VCaP (cell line): ENCODE data around the gene SDHAF1.

Experiments used
- H3K27ac ChIP-seq: fragments of 450-650 bp; 2 replicates; pipeline ENCODE4 v1.5.1; 2017
- TF ChIP-seq, protein P1 (sequence below): fragments of 450-650 bp; conservative IDR thresholded peaks from 2 replicates; pipeline ENCODE4 v1.5.1; 2017; ENCODE audit warnings: mild to moderate bottlenecking, moderate library complexity

The SDHAF1 gene

DNA sequence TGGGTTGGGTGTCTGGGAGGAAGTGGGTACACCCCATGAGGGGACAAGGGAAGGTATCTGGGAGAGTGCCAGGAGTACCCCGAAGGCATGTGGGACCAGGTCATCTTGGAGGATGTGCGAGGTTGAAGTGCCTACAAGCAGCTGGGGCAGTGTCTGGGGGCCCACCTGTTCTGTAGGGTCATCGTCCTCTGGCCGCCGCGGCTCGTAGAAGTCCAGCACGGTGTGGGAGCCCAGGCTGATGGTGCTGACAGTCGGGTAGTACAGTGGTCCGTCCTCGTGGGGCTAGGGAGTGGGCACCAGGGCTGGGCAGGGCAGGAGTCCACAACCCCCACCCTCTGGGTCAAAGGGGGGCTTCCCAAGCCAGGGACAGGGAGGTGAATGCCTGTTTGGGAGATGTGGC, 15.4 kb downstream of the SDHAF1 start:
- peak overlapping the region; percentile 97; the same call in 1 of the 2 replicates for H3K27ac ChIP-seq

DNA sequence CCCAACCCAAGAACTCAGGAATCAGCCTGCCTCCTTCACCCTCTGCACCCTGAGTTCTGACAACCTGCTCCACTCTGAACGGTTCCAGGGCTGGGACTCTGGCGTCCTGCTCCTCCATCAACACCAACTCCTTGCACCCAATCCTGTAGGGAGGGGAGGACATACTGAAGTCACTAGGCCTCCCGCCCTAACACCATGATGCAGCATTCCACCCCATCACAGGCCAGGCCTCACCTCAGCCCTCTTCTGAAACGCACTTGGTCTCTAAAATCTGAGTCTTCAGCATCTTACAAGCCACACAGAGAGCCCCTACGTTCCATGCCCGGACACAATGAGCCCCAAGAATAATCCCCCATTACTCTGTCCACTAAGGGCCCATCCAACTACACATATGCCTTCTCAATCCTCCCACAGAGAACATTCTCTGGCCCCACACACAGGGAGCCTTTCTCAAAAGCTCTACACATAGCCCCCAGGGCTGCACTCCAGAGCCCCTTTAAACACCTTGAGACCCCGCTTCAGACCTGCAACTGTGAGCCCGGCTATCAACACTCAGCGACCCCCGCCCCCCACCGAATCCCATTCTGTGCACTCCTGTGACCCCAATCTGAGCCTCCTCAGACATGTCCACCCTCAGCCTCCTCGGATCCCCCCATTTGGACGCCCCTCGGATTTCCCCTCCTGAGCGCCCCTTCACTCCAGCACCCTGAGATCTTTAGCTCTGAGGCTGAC, 18.5 kb downstream of the SDHAF1 start:
- H3K27ac ChIP-seq: peak overlapping the region; percentile 76; the same call in 1 of the 2 replicates

More for the DNA sequence above, 15.4 kb downstream of the SDHAF1 start:
- TF ChIP-seq, protein P1, sequence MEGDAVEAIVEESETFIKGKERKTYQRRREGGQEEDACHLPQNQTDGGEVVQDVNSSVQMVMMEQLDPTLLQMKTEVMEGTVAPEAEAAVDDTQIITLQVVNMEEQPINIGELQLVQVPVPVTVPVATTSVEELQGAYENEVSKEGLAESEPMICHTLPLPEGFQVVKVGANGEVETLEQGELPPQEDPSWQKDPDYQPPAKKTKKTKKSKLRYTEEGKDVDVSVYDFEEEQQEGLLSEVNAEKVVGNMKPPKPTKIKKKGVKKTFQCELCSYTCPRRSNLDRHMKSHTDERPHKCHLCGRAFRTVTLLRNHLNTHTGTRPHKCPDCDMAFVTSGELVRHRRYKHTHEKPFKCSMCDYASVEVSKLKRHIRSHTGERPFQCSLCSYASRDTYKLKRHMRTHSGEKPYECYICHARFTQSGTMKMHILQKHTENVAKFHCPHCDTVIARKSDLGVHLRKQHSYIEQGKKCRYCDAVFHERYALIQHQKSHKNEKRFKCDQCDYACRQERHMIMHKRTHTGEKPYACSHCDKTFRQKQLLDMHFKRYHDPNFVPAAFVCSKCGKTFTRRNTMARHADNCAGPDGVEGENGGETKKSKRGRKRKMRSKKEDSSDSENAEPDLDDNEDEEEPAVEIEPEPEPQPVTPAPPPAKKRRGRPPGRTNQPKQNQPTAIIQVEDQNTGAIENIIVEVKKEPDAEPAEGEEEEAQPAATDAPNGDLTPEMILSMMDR: no peak

GRCh38 chr19:36014012-36014924, 19.3 kb downstream of the SDHAF1 start, which contains the start of gene ALKBH6:
TSS of gene ALKBH6 (minus strand) at chr19:36014213. CDS start at chr19:36013397, 816 bp downstream.
- peak within 1 kb of the TSS; percentile 76; the same call in 1 of the 2 replicates for H3K27ac ChIP-seq
- TF ChIP-seq, protein P1: 0 out of 2 replicates have a peak, but pooled peaks have one; percentile 10

More for the DNA sequence above, 18.5 kb downstream of the SDHAF1 start:
- TF ChIP-seq, protein P1: no peak

DNA sequence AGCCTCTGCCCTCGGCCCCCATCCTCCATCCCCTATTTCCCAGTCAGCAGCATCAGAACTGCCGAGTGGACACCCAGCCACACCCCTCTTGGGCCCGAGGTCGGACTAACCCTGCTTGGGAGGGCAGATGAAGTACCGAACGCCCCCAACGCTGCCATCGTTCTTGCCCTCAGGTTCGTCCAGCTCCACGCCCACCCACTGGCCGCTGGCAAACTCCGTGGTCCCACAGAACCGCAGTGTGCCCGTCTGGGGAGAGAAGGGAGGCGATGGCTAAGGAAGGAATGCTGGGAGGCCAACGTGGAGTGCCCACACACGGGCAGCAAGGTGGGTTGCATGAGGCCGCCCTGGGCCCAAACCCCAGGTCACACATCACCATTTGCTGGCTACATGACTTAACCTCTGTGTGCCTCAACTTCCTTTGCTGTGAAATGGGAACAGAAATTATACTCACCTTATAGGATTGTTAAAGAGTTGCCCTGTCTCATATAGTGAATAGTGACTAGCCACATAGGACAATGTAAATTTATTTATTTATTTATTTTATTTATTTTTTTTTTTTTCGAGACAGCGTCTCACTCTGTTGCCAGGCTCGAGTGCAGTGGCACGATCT, 24.2 kb downstream of the SDHAF1 start:
- no peak overlapping the region for H3K27ac ChIP-seq

DNA sequence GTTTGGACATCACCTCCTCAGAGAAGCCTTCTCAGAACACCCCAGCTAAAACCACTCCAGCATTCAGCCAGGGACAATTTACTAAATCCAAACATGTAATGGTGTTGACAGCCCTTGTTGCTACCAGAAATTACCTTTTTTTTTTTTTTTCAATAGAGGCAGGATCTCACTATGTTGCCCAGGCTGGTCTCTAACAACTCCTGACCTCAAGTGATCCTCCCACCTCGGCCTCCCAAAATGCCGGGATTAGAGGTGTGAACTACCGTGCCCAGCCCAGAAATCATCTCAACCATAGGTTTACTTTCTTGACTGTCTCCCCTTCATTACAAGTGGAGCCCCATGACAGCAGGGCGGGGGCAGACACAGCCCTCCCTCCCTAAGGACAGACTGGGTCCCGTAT, 28.4 kb downstream of the SDHAF1 start:
- no peak overlapping the region for H3K27ac ChIP-seq
- TF ChIP-seq, protein P1: no peak

More for the DNA sequence above, 24.2 kb downstream of the SDHAF1 start:
- TF ChIP-seq, protein P1: no peak

GRCh38 chr19:36025541-36025940, 30.6 kb downstream of the SDHAF1 start:
- TF ChIP-seq, protein P1: no peak
- no peak overlapping the region for H3K27ac ChIP-seq
